CD4-positive, CD25-positive, alpha-beta regulatory T cell (primary cell): ENCODE measurements around the gene C10orf71. TPM values are rescaled to one million over a fixed set of nuclear protein-coding genes. Genes with fewer than 3 reads are reported as not detected.

ENCODE experiments used
- ATAC-seq, 2 donors: fragments of 150-1000 bp; cut with Tn5 transposase; one replicate each; pipeline ENCODE4 v1.10.0; 2021; ENCODE audit warnings: low read depth in 2 of 2, moderate number of reproducible peaks in 2 of 2, moderate library complexity in 1 of 2
- DNase-seq, 3 donors: peaks; one replicate each; pipeline versions ENCODE4 v3.0.0 to v3.0.0-alpha.2; 2012 to 2022; ENCODE audit warnings: mixed read lengths in 1 of 3
- H3K27ac ChIP-seq: one replicate; pipeline ENCODE4 v1.7.0; 2013; ENCODE audit warnings: mild to moderate bottlenecking, low read length; ENCODE audit not compliant: insufficient read depth, poor library complexity, severe bottlenecking
- H3K27me3 ChIP-seq: one replicate; pipeline ENCODE4 v1.7.0; 2013; ENCODE audit warnings: low read length; ENCODE audit not compliant: control insufficient read depth, insufficient read depth
- H3K36me3 ChIP-seq: one replicate; pipeline ENCODE4 v1.7.0; 2013; ENCODE audit warnings: mild to moderate bottlenecking, low read length, moderate library complexity; ENCODE audit not compliant: control insufficient read depth, insufficient read depth
- H3K4me1 ChIP-seq: 2 replicates; pipeline ENCODE4 v1.7.0; 2013; ENCODE audit warnings: mild to moderate bottlenecking, low read length; ENCODE audit not compliant: insufficient read depth, control insufficient read depth, poor library complexity, severe bottlenecking
- H3K4me3 ChIP-seq: one replicate; pipeline ENCODE4 v1.7.0; 2013; ENCODE audit warnings: low read depth, mild to moderate bottlenecking, low read length, moderate library complexity
- H3K9me3 ChIP-seq, 2 experiments: 1 replicate in 1 of 2; 2 replicates in 1 of 2; pipeline ENCODE4 v1.7.0; 2013; ENCODE audit warnings: low read length in 2 of 2, mild to moderate bottlenecking in 1 of 2, moderate library complexity in 1 of 2; ENCODE audit not compliant: control insufficient read depth in 2 of 2
- H3K27ac Mint-ChIP-seq, 3 donors: one replicate each; pipeline ENCODE4 v1.8.0; 2020 to 2022; ENCODE audit warnings: mild to moderate bottlenecking in 3 of 3, mixed read lengths in 3 of 3, moderate library complexity in 2 of 3
- H3K27me3 Mint-ChIP-seq: one replicate; pipeline ENCODE4 v1.8.0; 2022; ENCODE audit warnings: mild to moderate bottlenecking, mixed read lengths
- H3K36me3 Mint-ChIP-seq: one replicate; pipeline ENCODE4 v1.8.0; 2020; ENCODE audit warnings: mixed read lengths
- H3K4me1 Mint-ChIP-seq, 4 donors: one replicate each; pipeline ENCODE4 v1.8.0; 2020 to 2022; ENCODE audit warnings: mixed read lengths in 4 of 4, mild to moderate bottlenecking in 1 of 4
- H3K4me3 Mint-ChIP-seq, 4 donors: one replicate each; pipeline ENCODE4 v1.8.0; 2020 to 2022; ENCODE audit warnings: mild to moderate bottlenecking in 4 of 4, mixed read lengths in 4 of 4, moderate library complexity in 3 of 4
- H3K9me3 Mint-ChIP-seq, 7 donors: one replicate each; pipeline ENCODE4 v1.8.0; 2020 to 2022; ENCODE audit warnings: mixed read lengths in 7 of 7, mild to moderate bottlenecking in 3 of 7, moderate library complexity in 2 of 7
- polyA plus RNA-seq, 4 donors: library from polyadenylated mRNA; unstranded; fragments of 300-500 nt; fragmentation: Illumina TruSeq; gene quantifications; one replicate each; pipeline ENCODE4 v1.2.3, GENCODE V29; 2021
- total RNA-seq: library from RNA; stranded (reverse); gene quantifications from one replicate; pipeline ENCODE4 v1.2.3, GENCODE V29; 2022

C10orf71 gene
- total and polyA plus RNA-seq, 5 donors from 2014 or later: not detected

DNA sequence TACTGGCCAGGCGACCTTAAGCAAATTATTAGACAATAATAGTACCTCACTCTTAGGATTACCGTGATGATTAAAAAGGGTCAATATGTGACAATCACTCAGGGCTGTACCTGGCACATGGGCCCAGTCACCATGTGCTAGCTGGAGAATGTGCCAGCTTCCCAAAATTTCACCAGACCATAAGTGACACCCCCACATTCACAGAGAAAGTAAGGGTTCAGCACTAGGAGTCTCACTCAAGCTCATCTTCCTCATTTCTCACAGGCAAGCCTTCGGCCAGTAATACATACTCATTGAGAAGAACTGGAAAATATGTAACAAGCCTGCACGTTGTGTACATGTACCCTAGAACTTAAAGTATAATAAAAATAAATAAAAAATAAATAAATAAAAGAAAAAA is 22.4 kb upstream of the C10orf71 start:
- ATAC-seq: no peak
- no peaks in the 10 kb centered on the region for H3K9me3 Mint-ChIP-seq
- no peaks in the 10 kb centered on the region for H3K4me1 Mint-ChIP-seq
- no peaks in the 10 kb centered on the region for H3K27me3 Mint-ChIP-seq
- no peaks in the 10 kb centered on the region for H3K9me3 ChIP-seq
- no peaks in the 10 kb centered on the region for H3K4me1 ChIP-seq
- H3K36me3 Mint-ChIP-seq: no peaks in the 10 kb centered on the region
- H3K27ac Mint-ChIP-seq: no peak overlapping the region
- H3K36me3 ChIP-seq: no peaks in the 10 kb centered on the region
- DNase-seq: no peak
- H3K27ac ChIP-seq: no peak overlapping the region
- H3K4me3 Mint-ChIP-seq: no peak overlapping the region
- no peak overlapping the region for H3K4me3 ChIP-seq
- H3K27me3 ChIP-seq: no peaks in the 10 kb centered on the region

DNA sequence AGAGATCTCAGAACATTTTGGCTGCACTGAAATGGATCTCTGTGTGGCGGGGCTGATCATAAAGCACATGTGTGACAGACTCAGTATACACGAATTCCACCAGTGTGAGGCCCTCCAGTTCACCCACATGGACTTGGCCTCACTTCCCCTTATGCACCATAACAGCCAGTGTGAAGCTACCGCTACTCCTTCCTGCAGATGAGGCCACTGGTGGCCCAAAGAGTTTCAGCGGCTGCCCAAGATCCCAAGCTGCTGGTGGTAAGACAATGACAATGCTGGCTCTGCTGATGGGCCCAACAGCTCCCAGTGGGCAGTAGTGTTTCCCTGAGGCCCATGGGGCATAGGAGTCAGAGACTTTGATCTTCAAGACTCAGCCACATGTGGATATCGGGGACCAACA is 21.0 kb upstream of the C10orf71 start:
- Histone ChIP-seq H3K27me3 (no peaks in the 10 kb centered on the region), H3K4me1 (no peaks in the 10 kb centered on the region), H3K27ac (no peak overlapping the region), H3K9me3 (no peaks in the 10 kb centered on the region), H3K4me3 (no peak overlapping the region), H3K36me3 (no peaks in the 10 kb centered on the region)
- H3K4me3 Mint-ChIP-seq: no peak overlapping the region
- no peaks in the 10 kb centered on the region for H3K27me3 Mint-ChIP-seq
- ATAC-seq: no peak
- no peaks in the 10 kb centered on the region for H3K36me3 Mint-ChIP-seq
- no peaks in the 10 kb centered on the region for H3K9me3 Mint-ChIP-seq
- no peak overlapping the region for H3K27ac Mint-ChIP-seq
- no peaks in the 10 kb centered on the region for H3K4me1 Mint-ChIP-seq
- DNase-seq: no peak

DNA sequence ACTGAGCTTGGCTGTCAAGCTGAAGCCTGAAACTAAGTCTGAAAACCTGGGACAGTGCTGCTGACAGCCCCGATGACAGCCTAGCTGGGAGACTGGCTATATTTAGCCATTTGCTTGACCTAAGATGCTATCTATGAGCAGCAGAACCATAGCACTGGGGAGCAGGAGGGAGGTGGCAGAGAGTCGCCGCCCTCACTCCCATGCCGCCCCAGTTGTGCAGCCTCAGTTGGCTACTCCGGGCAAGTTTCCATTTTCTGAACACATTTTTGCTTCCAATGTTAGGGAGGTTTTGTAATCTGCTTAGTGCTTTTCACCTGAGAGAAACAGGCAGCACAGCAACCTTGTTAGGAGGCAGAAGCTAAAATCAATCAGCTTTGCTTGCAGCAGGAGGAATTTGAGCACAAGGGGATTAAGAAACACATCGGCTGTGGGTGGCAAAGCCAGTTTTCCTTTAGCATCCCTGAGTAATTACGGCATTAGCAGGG is 20.4 kb upstream of the C10orf71 start:
- Histone ChIP-seq H3K9me3 (no peaks in the 10 kb centered on the region), H3K4me1 (no peaks in the 10 kb centered on the region), H3K4me3 (no peak overlapping the region), H3K36me3 (no peaks in the 10 kb centered on the region), H3K27ac (no peak overlapping the region), H3K27me3 (no peaks in the 10 kb centered on the region)
- no peaks in the 10 kb centered on the region for H3K9me3 Mint-ChIP-seq
- H3K4me3 Mint-ChIP-seq: no peak overlapping the region
- H3K36me3 Mint-ChIP-seq: no peaks in the 10 kb centered on the region
- no peak for DNase-seq
- H3K27ac Mint-ChIP-seq: no peak overlapping the region
- peaks cover 4% of the 10 kb centered on the region for H3K27me3 Mint-ChIP-seq
- H3K4me1 Mint-ChIP-seq: no peaks in the 10 kb centered on the region
- ATAC-seq: no peak

DNA sequence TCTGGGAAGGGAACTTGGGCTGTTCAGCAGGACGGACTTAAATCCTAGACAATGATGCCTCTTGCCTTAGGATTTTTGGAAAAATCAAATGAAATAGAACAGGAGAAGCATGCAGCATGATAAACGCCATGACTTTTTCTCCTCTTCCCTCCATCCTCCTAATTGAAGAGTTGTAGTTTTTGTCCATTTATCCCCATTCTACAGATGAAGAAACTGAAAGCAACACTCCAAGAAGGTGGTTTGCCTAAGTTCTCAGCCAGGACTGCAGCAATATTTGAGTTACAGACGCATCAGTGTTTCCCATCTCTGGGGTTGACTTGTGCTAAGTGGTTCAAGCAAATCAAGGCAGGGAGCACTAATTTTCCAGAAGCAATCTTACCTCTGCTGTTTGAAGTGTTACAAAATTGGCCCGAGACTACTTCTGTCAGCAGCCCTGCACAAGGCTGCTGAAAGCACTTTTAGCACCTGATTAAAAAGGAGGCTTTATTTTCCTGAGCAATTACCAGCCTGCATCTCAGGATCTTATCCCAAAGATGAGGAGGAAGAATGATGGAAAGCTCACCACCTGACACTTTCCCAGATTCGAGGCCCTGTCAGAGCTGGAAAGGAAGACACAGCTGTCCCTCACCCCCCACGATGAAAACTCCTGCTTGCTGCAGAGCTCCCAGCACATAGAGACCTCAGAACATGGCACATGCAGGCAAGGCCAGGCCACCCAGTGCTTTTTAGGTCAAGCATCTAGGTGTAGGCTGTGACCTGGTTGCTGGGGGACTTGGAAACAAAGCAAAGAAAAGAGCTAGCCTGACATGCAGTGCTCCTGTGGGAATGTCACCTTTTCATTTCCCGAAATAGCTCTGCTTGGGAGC is 19.7 kb upstream of the C10orf71 start:
- Mint-ChIP-seq H3K27ac (no peak overlapping the region), H3K27me3 (peaks cover 4% of the 10 kb centered on the region), H3K36me3 (no peaks in the 10 kb centered on the region), H3K4me1 (no peaks in the 10 kb centered on the region), H3K9me3 (no peaks in the 10 kb centered on the region), H3K4me3 (no peak overlapping the region)
- ATAC-seq (no peak), DNase-seq (no peak)
- H3K27me3 ChIP-seq: no peaks in the 10 kb centered on the region
- no peaks in the 10 kb centered on the region for H3K4me1 ChIP-seq
- no peaks in the 10 kb centered on the region for H3K9me3 ChIP-seq
- H3K27ac ChIP-seq: no peak overlapping the region
- no peak overlapping the region for H3K4me3 ChIP-seq
- H3K36me3 ChIP-seq: no peaks in the 10 kb centered on the region

DNA sequence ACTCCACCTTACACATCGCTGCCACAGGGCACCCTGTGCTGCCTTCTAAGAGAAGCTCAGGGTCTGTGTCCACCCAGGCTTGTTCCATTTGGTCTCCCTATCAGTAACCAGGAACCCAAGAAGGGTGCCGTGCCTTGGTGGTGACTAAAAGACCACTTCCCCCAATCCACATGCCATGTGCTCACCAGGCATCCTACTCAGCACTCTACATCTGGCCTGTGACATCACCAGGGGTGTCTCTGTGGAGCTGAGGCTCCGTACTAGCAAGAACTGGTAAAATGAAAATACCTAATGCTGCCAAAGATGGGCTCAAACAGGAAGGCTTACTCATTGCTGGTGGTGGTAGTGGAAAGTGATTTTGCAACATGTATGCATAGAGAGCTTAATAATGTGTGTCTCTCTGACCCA is 19.0 kb upstream of the C10orf71 start:
- Mint-ChIP-seq H3K36me3 (no peaks in the 10 kb centered on the region), H3K27me3 (peaks cover 8% of the 10 kb centered on the region), H3K4me3 (no peak overlapping the region), H3K27ac (no peak overlapping the region), H3K9me3 (no peaks in the 10 kb centered on the region), H3K4me1 (no peaks in the 10 kb centered on the region)
- Histone ChIP-seq H3K27me3 (no peaks in the 10 kb centered on the region), H3K9me3 (no peaks in the 10 kb centered on the region), H3K36me3 (no peaks in the 10 kb centered on the region), H3K4me3 (no peak overlapping the region), H3K4me1 (no peaks in the 10 kb centered on the region), H3K27ac (no peak overlapping the region)
- ATAC-seq: peak in 1 of 2 donors; percentile 32
- no peak for DNase-seq

DNA sequence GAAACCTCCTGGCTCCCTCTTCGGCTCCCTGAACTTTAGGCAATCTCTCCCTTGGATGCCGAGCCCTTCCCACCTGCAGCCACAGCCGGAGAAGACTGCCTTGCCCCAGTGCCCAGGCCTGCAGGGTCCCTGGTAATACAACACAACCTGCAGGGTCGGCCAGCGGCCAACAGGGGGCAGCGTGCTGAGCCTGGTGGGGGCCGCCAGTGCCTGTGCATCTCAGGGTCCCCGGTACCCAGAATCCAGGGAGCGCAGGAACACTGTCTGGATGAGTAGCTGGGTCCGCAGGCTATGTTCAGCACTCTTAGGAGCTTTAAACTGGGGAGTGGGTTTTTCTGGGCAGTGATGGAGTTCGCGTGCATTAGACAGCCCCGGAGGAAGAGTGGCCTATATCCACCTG is 17.5 kb upstream of the C10orf71 start:
- DNase-seq: no peak
- H3K9me3 Mint-ChIP-seq: no peaks in the 10 kb centered on the region
- Histone ChIP-seq H3K27ac (no peak overlapping the region), H3K4me1 (no peaks in the 10 kb centered on the region), H3K9me3 (no peaks in the 10 kb centered on the region), H3K27me3 (no peaks in the 10 kb centered on the region), H3K36me3 (no peaks in the 10 kb centered on the region), H3K4me3 (no peak overlapping the region)
- no peaks in the 10 kb centered on the region for H3K4me1 Mint-ChIP-seq
- no peak for ATAC-seq
- no peak overlapping the region for H3K4me3 Mint-ChIP-seq
- H3K27ac Mint-ChIP-seq: no peak overlapping the region
- H3K27me3 Mint-ChIP-seq: peaks cover 8% of the 10 kb centered on the region
- H3K36me3 Mint-ChIP-seq: no peaks in the 10 kb centered on the region

DNA sequence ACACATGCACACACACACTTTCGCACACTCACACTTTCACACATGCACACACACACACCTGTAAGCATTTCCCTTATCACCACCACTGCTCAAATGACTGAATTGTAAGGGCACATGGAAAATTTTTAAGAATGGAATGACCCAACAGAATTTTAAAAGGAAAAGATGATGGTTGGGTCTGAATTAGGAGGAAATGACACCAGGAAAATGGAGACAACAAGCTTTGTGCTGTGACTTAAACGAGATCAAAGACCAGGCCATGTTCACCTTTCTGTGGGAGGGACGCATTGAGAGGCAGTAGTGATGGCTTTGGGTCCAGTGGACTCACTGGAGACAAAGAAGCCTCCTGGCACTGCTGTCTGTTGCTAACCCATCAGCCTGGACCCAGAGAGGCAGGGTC is 16.7 kb upstream of the C10orf71 start:
- no peaks in the 10 kb centered on the region for H3K27me3 ChIP-seq
- H3K4me1 ChIP-seq: no peaks in the 10 kb centered on the region
- no peak overlapping the region for H3K27ac ChIP-seq
- no peaks in the 10 kb centered on the region for H3K9me3 Mint-ChIP-seq
- H3K27me3 Mint-ChIP-seq: peaks cover 8% of the 10 kb centered on the region
- H3K4me3 ChIP-seq: no peak overlapping the region
- no peaks in the 10 kb centered on the region for H3K36me3 Mint-ChIP-seq
- H3K4me1 Mint-ChIP-seq: no peaks in the 10 kb centered on the region
- H3K36me3 ChIP-seq: no peaks in the 10 kb centered on the region
- H3K27ac Mint-ChIP-seq: no peak overlapping the region
- no peak overlapping the region for H3K4me3 Mint-ChIP-seq
- no peak for ATAC-seq
- DNase-seq: no peak
- no peaks in the 10 kb centered on the region for H3K9me3 ChIP-seq

DNA sequence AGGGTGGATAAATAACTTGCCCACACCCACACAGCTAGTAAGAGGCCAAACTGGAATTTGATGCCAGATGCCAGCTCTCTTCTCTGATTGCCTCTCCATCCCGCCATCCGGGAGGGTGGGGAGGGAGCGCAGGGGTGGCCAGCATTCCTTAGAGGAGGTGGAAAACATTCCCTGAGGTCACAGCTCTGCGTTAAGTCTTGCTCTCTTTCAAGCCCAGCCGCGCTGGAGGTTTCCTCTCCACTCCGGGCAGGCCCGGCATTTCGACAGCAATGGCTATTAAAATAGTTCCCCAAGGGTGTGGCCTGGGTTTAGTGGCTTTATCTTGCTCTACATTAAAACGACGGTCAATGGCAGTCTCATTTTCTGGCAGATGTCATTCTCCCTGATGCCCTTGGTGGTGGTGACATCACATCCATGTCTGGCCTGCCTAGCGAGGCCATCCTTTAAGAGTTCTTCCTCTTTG is 16.1 kb upstream of the C10orf71 start:
- ATAC-seq (no peak), DNase-seq (no peak)
- Mint-ChIP-seq H3K4me1 (no peaks in the 10 kb centered on the region), H3K36me3 (no peaks in the 10 kb centered on the region), H3K9me3 (no peaks in the 10 kb centered on the region), H3K27me3 (peaks cover 8% of the 10 kb centered on the region), H3K4me3 (no peak overlapping the region), H3K27ac (no peak overlapping the region)
- Histone ChIP-seq H3K4me1 (no peaks in the 10 kb centered on the region), H3K36me3 (no peaks in the 10 kb centered on the region), H3K4me3 (no peak overlapping the region), H3K27ac (no peak overlapping the region), H3K9me3 (no peaks in the 10 kb centered on the region), H3K27me3 (no peaks in the 10 kb centered on the region)
